HG03045 (cell line): Measurements from ENCODE around the gene USP40.
"Not testable (repeated sequence)": the region's sequence is repeated elsewhere in the genome, so short reads cannot be mapped to it uniquely, and the experiment has no call there.

ENCODE experiments used
- ATAC-seq: cut with Tn5 transposase; IDR thresholded peaks from one replicate; pipeline ENCODE4 v1.9.1; 2021; ENCODE audit warnings: mild to moderate bottlenecking, moderate library complexity; ENCODE audit not compliant: unreplicated experiment

USP40 gene

GRCh38 chr2:233566141-233566956 is at the start of gene USP40:
Gene USP40, minus strand, starts transcription at chr2:233566782. Its CDS starts 1,228 bp downstream, at chr2:233565554.
- peak; percentile 80 for ATAC-seq

- no peak for ATAC-seq
Observed at GRCh38 chr2:233611284-233611683, 44.7 kb upstream of the USP40 start.

GRCh38 chr2:233605680-233606079 is 39.1 kb upstream of the USP40 start:
- no peak for ATAC-seq

- no peak for ATAC-seq
Observed at GRCh38 chr2:233604826-233605225, 38.2 kb upstream of the USP40 start.

GRCh38 chr2:233603520-233603919 is 36.9 kb upstream of the USP40 start:
- ATAC-seq, result no peak

- no peak for ATAC-seq
Observed at GRCh38 chr2:233602076-233602475, 35.5 kb upstream of the USP40 start.

- no peak for ATAC-seq
Observed at GRCh38 chr2:233600386-233600785, 33.8 kb upstream of the USP40 start.

GRCh38 chr2:233598952-233599351 is 32.4 kb upstream of the USP40 start:
- ATAC-seq, result no peak

GRCh38 chr2:233597522-233597921 is 30.9 kb upstream of the USP40 start:
- ATAC-seq, result no peak

- ATAC-seq, result no peak
Observed at GRCh38 chr2:233593201-233593600, 26.6 kb upstream of the USP40 start.

- not testable (repeated sequence) for ATAC-seq
Observed at GRCh38 chr2:233592706-233593105, 26.1 kb upstream of the USP40 start.

GRCh38 chr2:233588400-233588799 is 21.8 kb upstream of the USP40 start:
- no peak for ATAC-seq

- no peak for ATAC-seq
Observed at GRCh38 chr2:233584210-233584609, 17.6 kb upstream of the USP40 start.

- not testable (repeated sequence) for ATAC-seq
Observed at GRCh38 chr2:233583217-233583965, 16.8 kb upstream of the USP40 start.

GRCh38 chr2:233577341-233577740 is 10.8 kb upstream of the USP40 start:
- not testable (repeated sequence) for ATAC-seq

- ATAC-seq, result no peak
Observed at GRCh38 chr2:233572468-233572867, 5.9 kb upstream of the USP40 start.

GRCh38 chr2:233571462-233571861 is 4.9 kb upstream of the USP40 start:
- no peak for ATAC-seq

- ATAC-seq, result no peak
Observed at GRCh38 chr2:233571001-233571400, 4.4 kb upstream of the USP40 start.

GRCh38 chr2:233565685-233566140 is 869 bp downstream of the USP40 start:
- peak; percentile 5 for ATAC-seq

- no peak for ATAC-seq
Observed at GRCh38 chr2:233563663-233564430, 2.7 kb downstream of the USP40 start.
